GM18861 (cell line): Measurements from ENCODE around the gene SPTBN4.
A peak's percentile ranks its signal among the peaks of the same experiment; 100 is the strongest.
"Not testable (repeated sequence)": the region's sequence is repeated elsewhere in the genome, so short reads cannot be mapped to it uniquely, and the experiment has no call there.

Experiments used
- ATAC-seq: cut with Tn5 transposase; IDR thresholded peaks from one replicate; pipeline ENCODE4 v1.9.1; 2021; ENCODE audit not compliant: unreplicated experiment

The SPTBN4 gene

GRCh38 chr19:40559394-40559793 is 92.6 kb downstream of the SPTBN4 start:
- no peak for ATAC-seq

- ATAC-seq = no peak
These were observed 93.3 kb downstream of the SPTBN4 start for GRCh38 chr19:40560092-40560507.

GRCh38 chr19:40561947-40562346 is 95.1 kb downstream of the SPTBN4 start:
- no peak for ATAC-seq

- ATAC-seq = not testable (repeated sequence)
These were observed 97.7 kb downstream of the SPTBN4 start for GRCh38 chr19:40564535-40564934.

- ATAC-seq = no peak
These were observed 98.6 kb downstream of the SPTBN4 start for GRCh38 chr19:40565355-40565754.

GRCh38 chr19:40565910-40566495 is 99.2 kb downstream of the SPTBN4 start:
- ATAC-seq = no peak

GRCh38 chr19:40567040-40567749 is 100.4 kb downstream of the SPTBN4 start:
- ATAC-seq = no peak

- no peak for ATAC-seq
These were observed 101.1 kb downstream of the SPTBN4 start for GRCh38 chr19:40567750-40568494.

- ATAC-seq = peak; percentile 82
These were observed 103.7 kb downstream of the SPTBN4 start for GRCh38 chr19:40570313-40571004.

GRCh38 chr19:40571005-40571318 is 104.2 kb downstream of the SPTBN4 start:
- ATAC-seq = no peak

- no peak for ATAC-seq
These were observed 105.2 kb downstream of the SPTBN4 start for GRCh38 chr19:40571831-40572495.

- no peak for ATAC-seq
These were observed 108.5 kb downstream of the SPTBN4 start for GRCh38 chr19:40575326-40575725.

- ATAC-seq = no peak
These were observed 109.4 kb downstream of the SPTBN4 start for GRCh38 chr19:40576151-40576584.

GRCh38 chr19:40576585-40577451 is 110.0 kb downstream of the SPTBN4 start, which contains the start of gene SHKBP1:
SHKBP1 (plus strand) TSS chr19:40576873; CDS start chr19:40576900, 27 bp downstream.
- ATAC-seq = peak; percentile 79

- no peak for ATAC-seq
These were observed 111.7 kb downstream of the SPTBN4 start for GRCh38 chr19:40578442-40578908.

- ATAC-seq = no peak
These were observed 113.8 kb downstream of the SPTBN4 start for GRCh38 chr19:40580619-40581018.

- ATAC-seq = no peak
These were observed 114.7 kb downstream of the SPTBN4 start for GRCh38 chr19:40581531-40581930.

GRCh38 chr19:40582467-40582866 is 115.7 kb downstream of the SPTBN4 start:
- no peak for ATAC-seq

GRCh38 chr19:40583283-40583682 is 116.5 kb downstream of the SPTBN4 start:
- no peak for ATAC-seq

GRCh38 chr19:40584007-40584406 is 117.2 kb downstream of the SPTBN4 start:
- no peak for ATAC-seq
